Esophagus squamous epithelium (tissue), 5 donors: ENCODE data around the gene HECW1. TPM values are rescaled to one million over a fixed set of nuclear protein-coding genes. Genes with fewer than 3 reads are reported as not detected.

Experiments
- DNase-seq: peaks from one replicate; lab custom pipeline; 2025; lab: John Stamatoyannopoulos, UW
- H3K27ac ChIP-seq, 4 donors: fragments of 200-600 bp; sonication (generic); one replicate each; pipeline ENCODE4 v1.5.1; 2016 to 2019; ENCODE audit warnings: mild to moderate bottlenecking in 1 of 4
- H3K27me3 ChIP-seq, 4 donors: fragments of 200-600 bp; sonication (generic); 1 replicate in 3 of 4; 2 replicates in 1 of 4; pipeline versions ENCODE4 v1.5.1 to v1.6.0; 2017 to 2021; ENCODE audit warnings: antibody characterized with exemption in 1 of 4
- H3K36me3 ChIP-seq, 3 donors: fragments of 200-600 bp; sonication (generic); one replicate each; pipeline ENCODE4 v1.5.1; 2016 to 2019
- H3K4me1 ChIP-seq, 3 donors: fragments of 200-600 bp; sonication (generic); one replicate each; pipeline ENCODE4 v1.5.1; 2017 to 2019
- H3K4me3 ChIP-seq, 4 donors: fragments of 200-600 bp; sonication (generic); 1 replicate in 3 of 4; 2 replicates in 1 of 4; pipeline ENCODE4 v1.5.1; 2016 to 2019; ENCODE audit warnings: mild to moderate bottlenecking in 2 of 4, moderate library complexity in 1 of 4
- H3K9me3 ChIP-seq, 3 donors: fragments of 200-600 bp; sonication (generic); one replicate each; pipeline ENCODE4 v1.5.1; 2016 to 2019
- CTCF ChIP-seq, 6 experiments: fragments of 450-650 bp in 4 of 6; fragments of 200-600 bp in 2 of 6; sonication (generic) in 2 of 6; IDR thresholded peaks; one replicate each; pipeline ENCODE4 v1.5.1; 2016 to 2019; ENCODE audit warnings: antibody characterized with exemption in 6 of 6, mild to moderate bottlenecking in 4 of 6, moderate library complexity in 4 of 6
- POLR2A ChIP-seq, 4 donors: fragments of 450-650 bp; IDR thresholded peaks; one replicate each; pipeline ENCODE4 v1.6.1; 2017; ENCODE audit warnings: antibody characterized with exemption in 4 of 4, mild to moderate bottlenecking in 4 of 4, moderate library complexity in 3 of 4
- WGBS, 2 donors: methylation state at CpG; one replicate each; pipeline ENCODE4 v1.1.5; 2018; 5-methylcytosine and 5-hydroxymethylcytosine counted together
- intact Hi-C: fragments of 100-400 bp; cut with DNase I; formaldehyde crosslinking; loops from one replicate; pipeline ENCODE4 v1.15.0; 2022
- total RNA-seq, 4 donors: library from RNA; depleted of rRNA; stranded (reverse); fragments of >200 nt; gene quantifications; one replicate each; pipeline ENCODE4 v1.1.0, GENCODE V29; 2016
- donor health status: DM: yes; HTN: yes; CAD: no.

The HECW1 gene
- total RNA-seq, 4 donors from 2014 or later: 0.18 to 0.57 (median 0.19) TPM; not detected in 1

DNA sequence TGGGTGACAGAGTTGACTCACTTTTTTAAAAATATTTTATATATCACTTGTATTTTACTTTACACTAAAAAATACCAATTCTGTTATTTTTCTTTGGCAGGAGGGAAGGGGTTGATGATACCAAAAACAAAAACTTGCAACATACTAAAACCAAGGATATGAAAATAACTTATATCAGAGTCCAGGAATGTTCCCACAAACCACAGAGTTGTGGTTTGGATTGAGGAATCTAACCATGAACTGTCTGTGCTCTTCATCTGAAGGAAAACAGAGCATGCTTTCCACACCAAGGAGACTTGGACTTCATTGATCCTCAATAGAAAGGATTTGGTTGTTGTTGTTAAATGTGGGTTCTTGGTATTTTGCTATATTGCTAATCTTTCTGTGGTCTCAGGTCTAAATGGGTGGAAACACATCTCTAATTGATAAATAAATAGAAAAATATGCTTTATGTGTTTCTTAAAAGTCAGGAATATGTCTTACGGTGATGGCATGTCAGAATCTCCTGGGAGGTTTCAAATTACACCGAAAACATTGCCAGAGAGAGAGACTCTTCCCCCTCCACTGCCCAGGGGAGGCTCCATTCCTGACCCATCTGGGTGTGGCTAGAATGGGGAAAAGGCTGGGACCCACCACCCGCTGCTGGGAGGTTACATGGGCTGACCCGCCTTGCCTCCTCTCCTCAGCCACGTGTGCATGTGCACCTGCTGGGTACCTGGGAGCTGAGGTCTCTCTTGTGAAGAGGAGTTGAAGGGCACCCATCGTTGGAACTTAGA is 423.6 kb downstream of the HECW1 start:
- TF ChIP-seq POLR2A (IDR thresholded peaks at IDR 0.05) (no peak), CTCF (IDR thresholded peaks at IDR 0.05) (no peak)
- no peak for DNase-seq
- Histone ChIP-seq H3K27ac (peak overlapping the region in 2 of 4 donors; percentile 51 to 61), H3K27me3 (no peaks in the 10 kb centered on the region), H3K4me3 (no peak overlapping the region), H3K4me1 (peaks cover 0 to 9% (median 7%) of the 10 kb centered on the region in 3 donors), H3K36me3 (no peaks in the 10 kb centered on the region), H3K9me3 (no peaks in the 10 kb centered on the region)
- 69 to 94% methylated on average over 2 to 3 of the region's 6 CpGs for WGBS, 2 donors
- intact Hi-C loops: no loop called here

- no peak overlapping the region for H3K4me3 ChIP-seq
- peak overlapping the region in 2 of 4 donors; percentile 51 to 61 for H3K27ac ChIP-seq
- TF ChIP-seq POLR2A (IDR thresholded peaks at IDR 0.05) (no peak), CTCF (IDR thresholded peaks at IDR 0.05) (no peak)
- intact Hi-C loops: no loop called here
- H3K36me3 ChIP-seq: no peaks in the 10 kb centered on the region
- 76 to 90% methylated on average over 12 of the region's 15 CpGs for WGBS, 2 donors
- H3K27me3 ChIP-seq: no peaks in the 10 kb centered on the region
- H3K9me3 ChIP-seq: no peaks in the 10 kb centered on the region
- no peak for DNase-seq
- H3K4me1 ChIP-seq: peaks cover 0 to 9% (median 7%) of the 10 kb centered on the region in 3 donors
Measured at GRCh38 chr7:43536773-43537172, 424.3 kb downstream of the HECW1 start.

DNA sequence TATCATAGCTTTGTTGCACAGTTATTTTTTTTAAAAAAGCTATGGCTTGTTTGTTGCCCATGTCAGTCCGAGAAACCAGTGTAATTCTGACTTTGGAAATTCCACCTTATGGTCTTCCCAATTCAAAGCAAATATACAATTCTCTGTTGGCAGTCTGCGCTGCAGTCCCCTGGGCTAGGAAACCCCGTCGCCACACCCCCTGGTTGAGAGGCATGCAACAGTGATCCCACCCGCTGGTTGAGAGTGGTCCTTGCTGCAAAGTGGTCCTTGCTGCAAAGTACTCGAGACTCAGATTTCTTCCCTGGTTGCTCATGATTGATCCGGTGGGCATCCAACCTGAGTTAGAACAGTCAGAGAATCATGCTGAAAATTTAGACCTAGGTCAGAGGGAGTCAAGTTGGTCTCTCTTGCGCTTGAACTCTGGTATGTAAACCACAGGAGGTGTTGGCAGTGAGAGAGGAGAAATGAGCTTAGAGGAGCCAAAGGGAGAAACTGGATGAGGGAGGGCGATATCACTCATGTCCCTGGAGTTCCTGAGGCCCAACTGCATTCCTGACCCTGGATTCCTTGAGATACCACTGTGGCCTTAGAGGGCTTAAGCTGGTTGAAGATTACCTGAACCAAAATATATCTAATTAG is 425.4 kb downstream of the HECW1 start:
- TF ChIP-seq POLR2A (IDR thresholded peaks at IDR 0.05) (no peak), CTCF (IDR thresholded peaks at IDR 0.05) (no peak)
- H3K9me3 ChIP-seq: no peaks in the 10 kb centered on the region
- no peaks in the 10 kb centered on the region for H3K36me3 ChIP-seq
- H3K4me3 ChIP-seq: no peak overlapping the region
- peaks cover 0 to 9% (median 7%) of the 10 kb centered on the region in 3 donors for H3K4me1 ChIP-seq
- H3K27me3 ChIP-seq: no peaks in the 10 kb centered on the region
- WGBS, 2 donors: 92 to 93% methylated on average over 7 to 9 of the region's 9 CpGs
- H3K27ac ChIP-seq: no peak overlapping the region
- intact Hi-C loops: no loop called here
- DNase-seq: no peak

DNA sequence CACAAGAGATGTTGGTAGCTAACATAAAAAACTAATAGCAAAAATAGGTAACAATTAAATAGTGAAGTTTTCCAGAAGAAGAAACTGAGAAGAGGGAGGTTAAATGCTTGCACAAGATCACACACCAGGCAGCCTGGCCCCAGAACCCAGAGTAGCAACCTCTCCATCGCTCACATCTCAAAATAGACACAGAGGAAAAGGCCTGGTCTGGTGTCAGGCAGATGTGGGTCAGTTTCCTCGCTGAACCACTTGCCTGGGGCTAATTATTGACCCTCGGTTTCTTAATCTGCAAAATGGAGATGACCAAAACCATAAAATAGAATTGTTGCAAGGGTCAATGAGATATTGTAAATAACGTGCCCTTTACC is 425.9 kb downstream of the HECW1 start:
- no peaks in the 10 kb centered on the region for H3K36me3 ChIP-seq
- H3K4me3 ChIP-seq: no peak overlapping the region
- no peaks in the 10 kb centered on the region for H3K27me3 ChIP-seq
- H3K4me1 ChIP-seq: peaks cover 0 to 9% (median 7%) of the 10 kb centered on the region in 3 donors
- 77 to 80% methylated on average over 4 of the region's 4 CpGs for WGBS, 2 donors
- intact Hi-C loops: no loop called here
- H3K9me3 ChIP-seq: no peaks in the 10 kb centered on the region
- DNase-seq: no peak
- TF ChIP-seq CTCF (IDR thresholded peaks at IDR 0.05) (no peak), POLR2A (IDR thresholded peaks at IDR 0.05) (no peak)
- no peak overlapping the region for H3K27ac ChIP-seq

- TF ChIP-seq CTCF (IDR thresholded peaks at IDR 0.05) (no peak), POLR2A (IDR thresholded peaks at IDR 0.05) (no peak)
- DNase-seq: no peak
- H3K4me3 ChIP-seq: no peak overlapping the region
- no peaks in the 10 kb centered on the region for H3K36me3 ChIP-seq
- intact Hi-C loops: no loop called here
- no peaks in the 10 kb centered on the region for H3K9me3 ChIP-seq
- H3K27ac ChIP-seq: no peak overlapping the region
- 90 to 92% methylated on average over 3 of the region's 3 CpGs for WGBS, 2 donors
- H3K27me3 ChIP-seq: no peaks in the 10 kb centered on the region
- H3K4me1 ChIP-seq: no peaks in the 10 kb centered on the region
Measured at GRCh38 chr7:43540471-43540870, 428.0 kb downstream of the HECW1 start.
